NAMALWA (cell line): ENCODE measurements around the gene HNRNPK.
"Not testable (repeated sequence)": the region's sequence is repeated elsewhere in the genome, so short reads cannot be mapped to it uniquely, and the experiment has no call there.

Experiments
- DNase-seq: peaks from one replicate; pipeline ENCODE4 v3.0.0-alpha.2; 2015; ENCODE audit warnings: low spot score

The HNRNPK gene

DNA sequence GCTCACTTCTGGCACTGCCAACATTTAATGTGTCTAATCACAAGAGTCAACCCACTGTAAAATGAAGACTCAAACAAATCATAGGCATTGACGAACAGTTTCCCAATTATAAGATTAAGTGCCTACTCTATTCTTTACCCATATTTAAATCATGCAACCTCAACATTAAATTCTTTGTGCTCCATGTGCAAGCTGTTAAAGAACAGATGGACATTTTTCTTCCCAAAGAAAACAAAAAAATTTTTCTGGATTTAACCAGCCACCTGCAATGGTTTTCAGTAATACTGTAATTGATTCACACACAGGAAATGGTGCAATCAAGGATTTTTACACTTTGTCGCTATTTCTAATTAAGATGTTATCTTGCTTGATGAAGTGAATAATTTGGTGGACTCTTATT lies 3.6 kb downstream of the HNRNPK start:
- DNase-seq = no peak

GRCh38 chr9:83975300-83975699 lies 4.7 kb downstream of the HNRNPK start:
- DNase-seq = no peak

GRCh38 chr9:83972286-83972685 lies 7.7 kb downstream of the HNRNPK start:
- DNase-seq = peak; percentile 29

DNA sequence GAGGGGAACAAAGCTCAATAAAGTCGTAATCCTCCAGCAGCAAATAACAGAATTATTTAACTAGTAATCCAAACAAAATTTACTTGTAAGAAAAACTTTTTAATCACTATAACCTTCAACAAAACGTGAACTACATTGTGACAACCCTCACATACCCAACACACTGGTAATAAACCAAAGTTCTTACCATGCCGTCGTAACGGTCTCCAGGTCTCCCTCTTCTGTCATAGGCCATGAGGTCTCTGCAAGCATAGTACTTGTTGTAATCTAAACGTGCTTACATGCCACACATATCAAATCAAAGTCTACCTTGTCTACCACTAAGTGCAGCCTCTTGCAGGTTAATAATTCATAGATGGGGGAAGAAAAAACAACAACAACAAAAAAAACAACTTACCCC lies 8.5 kb downstream of the HNRNPK start:
- DNase-seq = no peak

- DNase-seq = no peak
Measured at GRCh38 chr9:83969602-83970001, 10.4 kb downstream of the HNRNPK start.

- peak; percentile 29 for DNase-seq
Measured at GRCh38 chr9:83967073-83967472, 12.9 kb downstream of the HNRNPK start.

GRCh38 chr9:83966209-83966582 lies 13.8 kb downstream of the HNRNPK start:
- DNase-seq = peak; percentile 29

GRCh38 chr9:83965350-83966208 lies 14.4 kb downstream of the HNRNPK start:
- DNase-seq = peak; percentile 59

DNA sequence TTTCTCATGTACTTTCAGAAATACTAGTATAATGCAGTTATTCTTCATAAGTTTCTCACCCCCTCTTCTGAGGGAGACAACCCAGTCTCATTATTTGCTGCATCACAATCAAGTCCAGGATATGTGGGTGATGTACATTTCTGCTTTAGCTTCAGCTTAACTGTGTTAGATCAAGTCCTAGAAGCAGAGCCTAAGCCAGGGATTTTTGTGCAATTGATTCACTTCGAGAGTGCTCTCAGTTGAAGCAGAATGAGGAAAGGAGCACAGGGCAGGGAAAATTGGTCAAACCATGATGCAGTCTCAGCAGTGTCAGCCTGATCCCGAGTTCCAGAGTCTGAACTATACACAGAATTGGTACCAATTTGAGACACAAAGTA lies 15.1 kb downstream of the HNRNPK start:
- DNase-seq = peak; percentile 56

DNA sequence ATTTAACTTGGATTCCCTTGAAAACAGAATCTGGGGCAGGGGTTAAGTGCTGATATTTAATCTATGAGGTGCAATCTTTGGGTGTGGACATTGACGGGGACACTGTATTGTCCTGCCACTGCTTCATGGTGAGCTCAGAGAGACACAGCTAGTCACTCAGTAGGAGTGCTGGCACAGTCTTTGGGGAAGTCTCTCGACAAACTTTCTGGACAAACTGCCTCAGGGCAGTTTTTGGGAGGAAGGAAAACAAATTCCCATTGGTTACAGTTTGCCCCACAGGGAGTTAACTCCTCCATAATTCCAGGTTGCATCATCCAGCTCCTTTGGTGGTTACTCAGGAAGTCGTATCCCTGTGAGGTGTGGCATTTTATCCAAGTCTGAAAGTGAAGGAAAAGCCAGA lies 17.9 kb downstream of the HNRNPK start:
- DNase-seq = no peak

GRCh38 chr9:83960991-83961390 lies 19.0 kb downstream of the HNRNPK start:
- DNase-seq = no peak

DNA sequence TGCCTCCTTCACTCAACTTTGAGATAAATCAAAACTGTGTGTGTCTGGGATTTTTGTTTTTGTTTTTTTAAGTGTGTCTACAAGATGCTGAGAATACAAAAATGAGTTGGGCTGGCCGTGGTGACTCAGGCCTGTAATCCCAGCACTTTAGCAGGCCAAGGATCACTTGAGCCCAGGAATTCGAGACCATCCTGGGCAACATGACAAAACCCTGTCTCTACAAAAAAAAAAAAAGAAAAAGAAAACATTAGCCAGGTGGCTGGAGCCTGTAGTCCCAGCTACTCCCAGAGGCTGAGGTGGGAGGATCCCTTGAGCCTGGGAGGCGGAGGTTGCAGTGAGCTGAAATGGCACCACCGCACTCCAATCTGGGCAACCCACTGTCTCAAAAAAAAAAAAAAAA lies 21.0 kb downstream of the HNRNPK start:
- no peak for DNase-seq

GRCh38 chr9:83957248-83957513 lies 22.8 kb downstream of the HNRNPK start:
- DNase-seq = no peak

DNA sequence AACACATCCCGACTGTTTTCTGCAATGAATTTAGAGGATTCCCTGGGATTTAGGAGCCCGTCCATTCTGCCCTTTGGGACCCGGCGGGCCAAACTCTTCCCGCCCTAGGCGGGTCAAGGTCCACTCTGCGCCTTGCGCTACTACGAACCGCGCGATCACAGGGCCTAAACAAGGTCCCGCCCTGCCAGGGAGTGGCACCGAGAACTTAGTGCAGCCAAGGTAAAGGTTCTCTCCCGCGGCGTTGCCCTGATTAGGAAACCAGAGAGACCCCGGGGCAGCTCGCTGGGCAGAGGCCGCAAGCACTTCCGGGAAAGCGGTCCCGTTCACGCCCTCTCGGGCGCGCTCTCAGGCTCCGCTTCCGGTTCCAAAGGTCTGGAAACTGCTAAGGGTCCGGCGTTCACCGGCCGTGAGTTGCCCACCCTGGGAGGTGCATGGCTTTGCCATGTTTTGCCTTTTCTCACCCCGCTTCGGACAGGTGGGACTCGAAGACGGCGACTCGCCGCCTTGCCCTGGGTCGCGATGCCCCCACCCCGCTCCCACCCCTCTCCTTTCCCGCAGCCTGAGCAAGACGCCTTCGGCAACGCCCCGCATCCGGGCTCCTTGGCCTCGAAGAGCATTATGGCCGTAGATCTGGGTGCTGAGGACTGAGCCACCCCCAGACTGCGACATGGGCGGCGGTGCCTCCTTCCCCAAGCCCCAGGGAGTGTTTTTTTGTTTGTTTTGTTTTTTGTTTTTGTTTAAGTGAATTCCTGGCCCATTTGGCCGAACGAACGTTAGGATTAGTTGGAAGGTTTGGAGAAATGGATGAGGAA lies 23.4 kb downstream of the HNRNPK start:
- no peak for DNase-seq

- DNase-seq = no peak
Measured at GRCh38 chr9:83956086-83956435, 24.0 kb downstream of the HNRNPK start.

DNA sequence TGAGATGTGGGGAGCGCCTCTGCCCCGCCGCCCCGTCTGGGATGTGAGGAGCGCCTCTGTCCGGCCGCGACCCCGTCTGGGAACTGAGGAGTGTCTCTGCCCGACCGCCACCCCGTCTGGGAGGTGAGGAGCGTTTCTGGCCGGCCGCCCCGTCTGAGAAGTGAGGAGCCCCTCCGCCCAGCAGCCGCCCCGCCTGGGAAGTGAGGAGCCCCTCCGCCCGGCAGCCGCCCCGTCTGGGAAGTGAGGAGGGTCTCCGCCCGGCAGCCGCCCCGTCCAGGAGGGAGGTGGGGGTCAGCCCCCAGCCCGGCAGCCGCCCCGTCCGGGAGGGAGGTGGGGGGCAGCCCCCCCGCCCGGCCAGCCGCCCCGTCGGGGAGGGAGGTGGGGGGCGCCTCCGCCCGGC lies 31.9 kb downstream of the HNRNPK start:
- DNase-seq = not testable (repeated sequence)

DNA sequence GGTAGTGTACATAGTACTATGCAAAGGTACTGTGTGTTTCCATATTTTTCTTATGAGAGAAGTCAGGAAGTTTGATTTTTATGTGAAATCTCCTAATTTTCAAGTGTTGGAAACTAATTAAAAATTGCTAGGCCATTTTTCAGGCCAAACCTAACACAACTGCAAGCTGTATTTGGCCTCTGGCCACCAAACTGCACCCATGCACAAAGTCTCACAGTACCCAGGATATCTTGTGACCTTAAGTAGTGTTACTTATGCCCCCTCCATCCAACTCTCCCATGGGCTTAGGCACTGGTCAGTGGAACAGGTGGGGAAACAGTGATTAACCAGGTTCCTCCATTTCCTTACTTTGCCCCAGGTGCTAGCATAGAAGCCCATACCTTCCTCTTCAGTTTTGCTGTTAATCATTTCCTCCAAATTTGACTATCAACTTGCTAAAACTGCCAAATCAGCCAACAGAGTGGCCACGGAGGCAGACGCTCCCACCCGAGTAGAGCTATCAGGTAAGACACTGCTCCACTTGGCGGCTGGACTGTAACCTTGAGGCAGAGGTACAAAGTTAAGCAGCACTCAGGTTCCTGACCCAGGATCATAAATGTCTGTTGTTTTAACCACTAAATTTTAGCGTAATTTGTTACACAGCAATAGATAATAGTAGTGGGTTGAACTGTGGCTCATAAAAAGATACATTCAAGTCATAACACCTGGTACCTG lies 39.3 kb downstream of the HNRNPK start:
- no peak for DNase-seq

DNA sequence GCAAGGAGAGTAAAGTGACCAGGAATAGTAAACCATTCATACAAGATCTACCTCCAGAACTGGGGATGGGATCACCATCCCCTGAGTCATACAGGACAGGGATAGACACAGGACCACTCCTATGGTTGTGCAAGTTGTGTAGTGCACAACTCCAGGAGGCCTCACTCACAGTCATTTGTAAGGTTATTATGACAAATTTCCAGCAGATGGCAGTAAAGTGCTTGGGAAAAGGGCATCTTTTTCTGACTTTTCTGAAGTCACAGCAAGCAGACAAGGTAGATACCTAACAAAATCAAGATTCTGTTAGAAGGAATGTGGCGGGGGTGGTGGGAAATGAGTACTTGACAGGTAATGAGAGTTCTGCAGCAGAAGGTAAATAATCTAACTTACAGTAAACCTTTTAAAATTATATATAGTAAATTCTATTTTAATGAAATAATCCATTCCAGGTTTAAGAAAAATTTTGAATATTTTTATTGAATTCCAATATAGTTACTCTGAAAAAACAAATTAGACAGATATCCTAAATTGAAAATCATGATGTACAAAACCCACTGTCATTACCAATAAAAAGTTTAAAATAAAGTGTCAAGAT lies 42.1 kb downstream of the HNRNPK start:
- DNase-seq = peak; percentile 86

DNA sequence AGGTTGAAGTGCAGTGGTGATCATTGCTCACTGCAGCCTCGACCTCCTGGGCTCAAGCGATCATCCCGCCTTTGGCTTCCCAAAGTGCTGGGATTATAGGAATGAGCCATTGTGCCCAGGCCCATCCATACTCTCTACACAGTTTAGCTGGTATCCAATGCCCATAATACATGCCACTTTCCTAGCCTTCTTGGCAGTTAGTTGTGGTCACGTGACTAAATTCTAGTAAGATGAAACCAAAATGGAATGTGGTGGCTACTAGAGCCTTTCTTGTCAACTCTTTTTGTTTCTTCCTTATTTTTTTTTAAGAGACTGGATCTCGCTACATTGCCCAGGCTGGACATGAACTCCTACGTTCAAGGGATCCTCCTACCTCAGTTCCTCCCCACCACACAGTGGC lies 43.5 kb downstream of the HNRNPK start:
- DNase-seq = no peak

- no peak for DNase-seq
Measured at GRCh38 chr9:83935276-83935935, 44.6 kb downstream of the HNRNPK start.

GRCh38 chr9:83934569-83935275 lies 45.3 kb downstream of the HNRNPK start:
- no peak for DNase-seq

- DNase-seq = no peak
Measured at GRCh38 chr9:83933790-83934189, 46.2 kb downstream of the HNRNPK start.
